ENCODE data around the gene PDE4D.

Gene PDE4D

GRCh38 chr5:59236986-59237385 lies 656.5 kb downstream of the PDE4D start:
- DNase-seq: no peak

- DNase-seq: no peak
Observed at GRCh38 chr5:59236448-59236847, 657.1 kb downstream of the PDE4D start.

GRCh38 chr5:59234236-59234635 lies 659.3 kb downstream of the PDE4D start:
- no peak for DNase-seq

- no peak for DNase-seq
Observed at GRCh38 chr5:59231221-59231931, 662.1 kb downstream of the PDE4D start.

- no peak for DNase-seq
Observed at GRCh38 chr5:59222687-59223511, 670.6 kb downstream of the PDE4D start.

- no peak for DNase-seq
Observed at GRCh38 chr5:59221769-59222168, 671.8 kb downstream of the PDE4D start.

GRCh38 chr5:59218424-59219045 lies 675.0 kb downstream of the PDE4D start:
- no peak for DNase-seq

GRCh38 chr5:59216841-59217240 lies 676.7 kb downstream of the PDE4D start:
- DNase-seq: no peak

GRCh38 chr5:59212596-59212995 lies 680.9 kb downstream of the PDE4D start:
- no peak for DNase-seq

GRCh38 chr5:59209758-59210359 lies 683.7 kb downstream of the PDE4D start:
- DNase-seq: no peak

GRCh38 chr5:59208474-59208873 lies 685.1 kb downstream of the PDE4D start:
- no peak for DNase-seq

GRCh38 chr5:59207401-59207800 lies 686.1 kb downstream of the PDE4D start:
- no peak for DNase-seq

GRCh38 chr5:59206132-59206581 lies 687.4 kb downstream of the PDE4D start:
- no peak for DNase-seq

GRCh38 chr5:59204114-59204897 lies 689.2 kb downstream of the PDE4D start:
- no peak for DNase-seq

GRCh38 chr5:59199868-59200267 lies 693.7 kb downstream of the PDE4D start:
- no peak for DNase-seq

GRCh38 chr5:59198832-59199231 lies 694.7 kb downstream of the PDE4D start:
- no peak for DNase-seq

- DNase-seq: no peak
Observed at GRCh38 chr5:59198365-59198764, 695.2 kb downstream of the PDE4D start.

GRCh38 chr5:59197911-59198310 lies 695.6 kb downstream of the PDE4D start:
- no peak for DNase-seq

GRCh38 chr5:59193616-59194319 lies 699.8 kb downstream of the PDE4D start:
- DNase-seq: no peak

GRCh38 chr5:59190746-59191145 lies 702.8 kb downstream of the PDE4D start:
- no peak for DNase-seq

- no peak for DNase-seq
Observed at GRCh38 chr5:59189472-59190244, 703.9 kb downstream of the PDE4D start.

Data from 8988T (cell line).